MCF 10A (cell line): ENCODE data around the gene SMIM31. TPM values are rescaled to one million over a fixed set of nuclear protein-coding genes. Genes with fewer than 3 reads are reported as not detected.
A peak's percentile ranks its signal among the peaks of the same experiment; 100 is the strongest.

ENCODE experiments used
- BruUV-seq: library from RNA; stranded (reverse); fragments of 400-500 nt; replicated peaks from 2 replicates; lab custom pipeline; 2021; lab: Mats Ljungman, UMichigan
- CTCF ChIA-PET: fragments of 300-600 bp; sonication (Branson Sonifier 250); formaldehyde crosslinking; extraction: SDS; loops from one replicate; lab custom pipeline; 2021; ENCODE audit warnings: antibody characterized with exemption, inconsistent platforms; lab: Yijun Ruan, JAX
- POLR2A ChIA-PET: fragments of 300-600, 350-650 bp; sonication (Branson Sonifier 250); formaldehyde crosslinking; extraction: SDS; loops from one replicate; lab custom pipeline; 2020; ENCODE audit warnings: antibody characterized with exemption, inconsistent platforms; lab: Yijun Ruan, JAX
- DNase-seq: peaks from one replicate; pipeline ENCODE4 v3.0.0-alpha.2; 2018; ENCODE audit not compliant: unreplicated experiment
- H3K27ac Mint-ChIP-seq: one replicate; pipeline ENCODE4 v1.8.0; 2022; ENCODE audit warnings: mild to moderate bottlenecking, low read depth, mixed read lengths; ENCODE audit not compliant: unreplicated experiment
- H3K27me3 Mint-ChIP-seq: one replicate; pipeline ENCODE4 v1.8.0; 2022; ENCODE audit warnings: mixed read lengths; ENCODE audit not compliant: insufficient read depth, unreplicated experiment
- H3K36me3 Mint-ChIP-seq: one replicate; pipeline ENCODE4 v1.8.0; 2022; ENCODE audit warnings: mild to moderate bottlenecking, moderate library complexity, mixed read lengths; ENCODE audit not compliant: insufficient read depth, unreplicated experiment
- H3K4me1 Mint-ChIP-seq: one replicate; pipeline ENCODE4 v1.8.0; 2022; ENCODE audit warnings: mixed read lengths; ENCODE audit not compliant: insufficient read depth, unreplicated experiment
- H3K4me3 Mint-ChIP-seq: one replicate; pipeline ENCODE4 v1.8.0; 2022; ENCODE audit warnings: mild to moderate bottlenecking, moderate library complexity, mixed read lengths; ENCODE audit not compliant: unreplicated experiment
- H3K9me3 Mint-ChIP-seq: one replicate; pipeline ENCODE4 v1.8.0; 2022; ENCODE audit warnings: mixed read lengths; ENCODE audit not compliant: unreplicated experiment
- CTCF ChIP-seq: fragments of 200-600 bp; IDR thresholded peaks from one replicate; pipeline ENCODE4 v1.8.0; 2022; ENCODE audit warnings: antibody characterized with exemption, mild to moderate bottlenecking; ENCODE audit not compliant: unreplicated experiment
- intact Hi-C: fragments of 100-400 bp; cut with micrococcal nuclease; formaldehyde crosslinking; loops from 2 replicates; pipeline ENCODE4 v1.14.1; 2022
- total RNA-seq: library from RNA; stranded (reverse); gene quantifications from 2 replicates; pipeline ENCODE4 v1.2.3, GENCODE V29; 2022

Gene SMIM31
- total RNA-seq, 1 experiment from 2014 or later, result not detected

- no peak overlapping the region for H3K4me3 Mint-ChIP-seq
- H3K27ac Mint-ChIP-seq, result no peak overlapping the region
- no peak for DNase-seq
- POLR2A ChIA-PET, result no interaction called here
- H3K27me3 Mint-ChIP-seq, result no peaks in the 10 kb centered on the region
- CTCF ChIA-PET, result no interaction called here
- no peaks in the 10 kb centered on the region for H3K9me3 Mint-ChIP-seq
- H3K4me1 Mint-ChIP-seq, result no peaks in the 10 kb centered on the region
- no TSS peak for BruUV-seq
- TF ChIP-seq CTCF, result no peak
- intact Hi-C loops, result no loop called here
- no peaks in the 10 kb centered on the region for H3K36me3 Mint-ChIP-seq
Measured at GRCh38 chr4:164725066-164725465, 28.9 kb upstream of the SMIM31 start.

- Mint-ChIP-seq H3K9me3 (no peaks in the 10 kb centered on the region), H3K4me1 (no peaks in the 10 kb centered on the region), H3K27ac (no peak overlapping the region), H3K36me3 (no peaks in the 10 kb centered on the region), H3K4me3 (no peak overlapping the region), H3K27me3 (no peaks in the 10 kb centered on the region)
- CTCF ChIA-PET, result interaction anchor here (0.6 to 7.0 kb wide), 42 partner anchors 8 to 1182 kb away, joined by 3 to 65 read pairs (median 4); no protein-coding TSS in a partner anchor
- POLR2A ChIA-PET, result interaction anchor here (0.7 to 1.9 kb wide), 7 partner anchors 18 to 518 kb away, joined by 3 to 5 read pairs (median 3); no protein-coding TSS in a partner anchor
- TF ChIP-seq CTCF, result no peak
- intact Hi-C loops, result loop anchor here (1.0 to 5.0 kb wide), 2 partner anchors 419 to 719 kb away; no protein-coding TSS in a partner anchor
- no TSS peak for BruUV-seq
- DNase-seq, result no peak
Measured at GRCh38 chr4:164730705-164731393, 23.1 kb upstream of the SMIM31 start.

DNA sequence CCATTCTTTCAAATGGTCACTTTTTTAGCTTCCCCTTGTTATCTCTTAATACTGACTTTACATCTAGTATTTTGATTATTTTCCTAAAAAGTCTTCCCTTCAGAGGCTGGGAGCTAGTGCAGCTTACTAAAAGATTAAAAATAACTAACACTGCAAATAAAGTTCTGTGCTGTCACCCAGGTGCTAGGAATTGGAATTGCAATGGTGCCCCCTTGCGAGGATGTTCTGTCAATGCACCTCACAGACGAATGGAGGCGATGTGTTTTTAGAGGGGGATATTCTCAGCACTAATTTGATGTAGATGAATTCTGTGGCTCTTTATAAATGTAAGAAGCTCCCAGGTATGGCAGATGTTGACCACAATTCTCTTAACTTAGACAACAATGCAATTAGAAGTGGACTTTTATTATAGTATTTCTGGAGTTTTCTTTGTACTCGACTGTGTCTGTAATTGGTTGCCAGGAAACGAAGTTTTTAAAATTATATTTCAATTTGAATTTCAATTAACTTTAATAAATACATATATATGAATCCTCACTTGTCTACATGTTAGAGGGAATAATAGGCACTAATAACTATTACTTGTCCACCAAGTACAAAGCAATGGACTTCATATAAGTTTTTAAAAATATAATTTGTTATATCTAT is 22.0 kb upstream of the SMIM31 start:
- POLR2A ChIA-PET, result interaction anchor here (0.9 to 1.9 kb wide), 4 partner anchors 68 to 421 kb away, joined by 3 to 5 read pairs (median 3); no protein-coding TSS in a partner anchor
- no peak overlapping the region for H3K27ac Mint-ChIP-seq
- no TSS peak for BruUV-seq

More for the DNA sequence above, 22.0 kb upstream of the SMIM31 start:
- no peaks in the 10 kb centered on the region for H3K36me3 Mint-ChIP-seq
- H3K9me3 Mint-ChIP-seq, result no peaks in the 10 kb centered on the region
- CTCF ChIA-PET, result interaction anchor here (0.6 to 7.0 kb wide), 75 partner anchors 8 to 1332 kb away, joined by 3 to 65 read pairs (median 3); no protein-coding TSS in a partner anchor
- no peaks in the 10 kb centered on the region for H3K27me3 Mint-ChIP-seq
- peak; percentile 88 for TF ChIP-seq CTCF
- H3K4me1 Mint-ChIP-seq, result no peaks in the 10 kb centered on the region
- DNase-seq, result peak; percentile 71
- intact Hi-C loops, result loop anchor here (1.0 to 5.0 kb wide), 5 partner anchors 349 to 1177 kb away; no protein-coding TSS in a partner anchor
- no peak overlapping the region for H3K4me3 Mint-ChIP-seq
